ENCODE measurements around the gene JCAD.
"Not testable (repeated sequence)": the region's sequence is repeated elsewhere in the genome, so short reads cannot be mapped to it uniquely, and the experiment has no call there.

Gene JCAD

DNA sequence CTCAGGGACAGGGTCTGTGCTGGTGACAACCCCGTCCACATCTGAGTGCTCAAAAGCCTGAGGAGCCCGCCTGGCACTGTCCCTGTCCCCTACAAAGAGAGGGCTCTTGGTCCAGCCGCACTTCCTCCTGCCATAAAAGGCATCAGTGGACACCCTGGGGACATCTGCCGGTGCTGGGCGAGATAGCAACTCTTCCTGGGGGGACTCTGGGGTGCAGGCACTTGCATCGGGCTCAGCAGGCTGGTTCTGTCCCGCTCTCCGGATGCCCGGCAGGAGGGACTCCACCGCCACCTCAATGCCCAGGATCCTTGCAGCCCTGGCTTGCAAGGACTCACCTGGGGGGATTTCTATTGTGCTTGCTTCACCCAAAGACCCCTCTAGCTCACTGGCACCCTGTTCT lies 32.8 kb downstream of the JCAD start:
- 97% methylated on average over 10 of the region's 10 CpGs for WGBS
- Histone ChIP-seq H2BK15ac (ENCODE audit: low read depth, poor library complexity, severe bottlenecking) (no peak overlapping the region), H3K18ac (ENCODE audit: low read depth in 1 of 2, low read length in 2 of 2) (no peak overlapping the region), H2BK5ac (ENCODE audit: low read depth, low read length, poor library complexity, severe bottlenecking) (no peak overlapping the region), H3K4me3 (ENCODE audit: insufficient read depth in 1 of 2, low read depth in 1 of 2, low read length in 2 of 2) (no peak overlapping the region), H3K27ac (ENCODE audit: low read length, poor library complexity, severe bottlenecking) (no peak overlapping the region), H2BK120ac (ENCODE audit: low read depth, low read length) (no peak overlapping the region), H3K27me3 (ENCODE audit: control insufficient read depth in 1 of 2, insufficient read depth in 1 of 2, low read length in 2 of 2) (no peaks in the 10 kb centered on the region), H3K36me3 (ENCODE audit: control insufficient read depth in 1 of 2, insufficient read depth in 2 of 2, low read depth in 1 of 2, low read length in 2 of 2) (peaks cover 59 to 63% of the 10 kb centered on the region in 2 experiments), H3K9me3 (ENCODE audit: control insufficient read depth, low read length) (no peaks in the 10 kb centered on the region), H3K4ac (ENCODE audit: low read depth in 1 of 2, low read length in 2 of 2) (no peak overlapping the region), H3K9ac (ENCODE audit: low read length) (no peak overlapping the region), H2AFZ (ENCODE audit: low read depth, low read length) (no peak overlapping the region), H3K23ac (ENCODE audit: low read length in 2 of 2) (no peak overlapping the region), H4K91ac (ENCODE audit: low read length) (no peak overlapping the region), H3K4me1 (ENCODE audit: control insufficient read depth, insufficient read depth, low read depth, low read length) (peaks cover 6% of the 10 kb centered on the region), H2BK12ac (ENCODE audit: low read length in 2 of 2) (no peak overlapping the region), H2AK5ac (ENCODE audit: low read length, severe bottlenecking) (no peak overlapping the region), H3K4me2 (ENCODE audit: low read length, poor library complexity, severe bottlenecking) (no peak overlapping the region), H3K79me1 (replicated peaks; ENCODE audit: low read length, poor library complexity, severe bottlenecking) (peaks cover 66% of the 10 kb centered on the region), H3K14ac (ENCODE audit: low read length in 2 of 2) (no peak overlapping the region), H4K8ac (ENCODE audit: low read length) (no peak overlapping the region)
- no peak for DNase-seq

DNA sequence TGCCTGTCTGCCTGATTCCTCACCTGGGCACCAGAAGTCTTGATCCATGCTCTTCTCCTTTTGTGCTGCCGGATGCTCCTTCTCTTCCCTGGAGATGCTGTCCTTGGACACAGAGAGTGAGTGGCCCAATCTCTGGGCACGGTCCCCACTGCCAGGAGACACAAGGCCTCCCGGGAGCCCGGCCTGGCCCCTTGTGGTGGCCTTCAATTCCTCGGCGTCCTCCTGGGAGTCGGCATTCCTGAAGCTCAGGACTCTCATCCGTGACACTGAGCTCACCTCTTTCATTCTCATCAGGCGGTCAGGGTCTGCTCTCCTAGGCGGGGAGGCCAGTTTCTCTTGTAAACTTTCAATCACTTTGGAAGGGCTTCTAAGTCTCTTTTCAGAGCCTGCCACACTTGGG lies 33.3 kb downstream of the JCAD start:
- 96% methylated on average over 10 of the region's 10 CpGs for WGBS
- DNase-seq, result no peak

DNA sequence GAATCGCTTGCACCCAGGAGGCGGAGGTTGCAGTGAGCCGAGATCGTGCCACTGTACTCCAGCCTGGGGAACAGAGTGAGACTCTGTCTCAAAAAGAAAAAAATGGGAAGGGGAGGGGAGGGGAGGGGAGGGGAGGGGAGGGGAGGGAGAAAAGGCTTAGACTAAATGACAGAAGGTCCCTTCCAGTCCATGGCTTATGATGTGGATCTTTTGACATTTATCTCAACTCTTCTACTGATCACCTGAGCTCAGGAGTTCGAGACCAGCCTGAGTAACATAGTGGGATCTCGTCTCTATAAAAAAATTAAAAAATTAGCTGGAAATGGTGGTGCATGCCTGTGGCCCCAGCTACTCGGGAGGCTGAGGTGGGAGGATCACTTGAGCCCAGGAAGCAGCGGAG lies 34.0 kb downstream of the JCAD start:
- not testable (repeated sequence) for H3K27me3 ChIP-seq (ENCODE audit: control insufficient read depth in 1 of 2, insufficient read depth in 1 of 2, low read length in 2 of 2); H3K9me3 ChIP-seq (ENCODE audit: control insufficient read depth, low read length); H4K8ac ChIP-seq (ENCODE audit: low read length); H2BK12ac ChIP-seq (ENCODE audit: low read length in 2 of 2); H3K9ac ChIP-seq (ENCODE audit: low read length); H2BK15ac ChIP-seq (ENCODE audit: low read depth, poor library complexity, severe bottlenecking); H3K4me1 ChIP-seq (ENCODE audit: control insufficient read depth, insufficient read depth, low read depth, low read length); H2AK5ac ChIP-seq (ENCODE audit: low read length, severe bottlenecking); H4K91ac ChIP-seq (ENCODE audit: low read length); H3K14ac ChIP-seq (ENCODE audit: low read length in 2 of 2); H3K4me2 ChIP-seq (ENCODE audit: low read length, poor library complexity, severe bottlenecking); H2BK120ac ChIP-seq (ENCODE audit: low read depth, low read length); H2AFZ ChIP-seq (ENCODE audit: low read depth, low read length); H3K4me3 ChIP-seq (ENCODE audit: insufficient read depth in 1 of 2, low read depth in 1 of 2, low read length in 2 of 2); H3K27ac ChIP-seq (ENCODE audit: low read length, poor library complexity, severe bottlenecking); H3K23ac ChIP-seq (ENCODE audit: low read length in 2 of 2); H3K18ac ChIP-seq (ENCODE audit: low read depth in 1 of 2, low read length in 2 of 2); H2BK5ac ChIP-seq (ENCODE audit: low read depth, low read length, poor library complexity, severe bottlenecking); DNase-seq; H3K4ac ChIP-seq (ENCODE audit: low read depth in 1 of 2, low read length in 2 of 2)
- Histone ChIP-seq H3K36me3 (ENCODE audit: control insufficient read depth in 1 of 2, insufficient read depth in 2 of 2, low read depth in 1 of 2, low read length in 2 of 2) (peaks cover 64 to 65% of the 10 kb centered on the region in 2 experiments), H3K79me1 (replicated peaks; ENCODE audit: low read length, poor library complexity, severe bottlenecking) (peaks cover 72% of the 10 kb centered on the region)
- 98% methylated on average over 5 of the region's 8 CpGs for WGBS

More for the DNA sequence above, 33.3 kb downstream of the JCAD start:
- H2BK120ac ChIP-seq (ENCODE audit: low read depth, low read length), result no peak overlapping the region
- no peak overlapping the region for H3K4me3 ChIP-seq (ENCODE audit: insufficient read depth in 1 of 2, low read depth in 1 of 2, low read length in 2 of 2)
- H2BK5ac ChIP-seq (ENCODE audit: low read depth, low read length, poor library complexity, severe bottlenecking), result no peak overlapping the region
- peaks cover 6% of the 10 kb centered on the region for H3K4me1 ChIP-seq (ENCODE audit: control insufficient read depth, insufficient read depth, low read depth, low read length)
- H4K91ac ChIP-seq (ENCODE audit: low read length), result no peak overlapping the region
- H3K4me2 ChIP-seq (ENCODE audit: low read length, poor library complexity, severe bottlenecking), result no peak overlapping the region
- peaks cover 69% of the 10 kb centered on the region for H3K79me1 ChIP-seq (replicated peaks; ENCODE audit: low read length, poor library complexity, severe bottlenecking)
- no peak overlapping the region for H3K27ac ChIP-seq (ENCODE audit: low read length, poor library complexity, severe bottlenecking)
- H3K4ac ChIP-seq (ENCODE audit: low read depth in 1 of 2, low read length in 2 of 2), result no peak overlapping the region
- peaks cover 61 to 64% of the 10 kb centered on the region in 2 experiments for H3K36me3 ChIP-seq (ENCODE audit: control insufficient read depth in 1 of 2, insufficient read depth in 2 of 2, low read depth in 1 of 2, low read length in 2 of 2)
- no peak overlapping the region for H2AFZ ChIP-seq (ENCODE audit: low read depth, low read length)
- no peak overlapping the region for H3K18ac ChIP-seq (ENCODE audit: low read depth in 1 of 2, low read length in 2 of 2)
- no peak overlapping the region for H2BK15ac ChIP-seq (ENCODE audit: low read depth, poor library complexity, severe bottlenecking)
- no peak overlapping the region for H3K23ac ChIP-seq (ENCODE audit: low read length in 2 of 2)
- no peak overlapping the region for H2AK5ac ChIP-seq (ENCODE audit: low read length, severe bottlenecking)
- H3K27me3 ChIP-seq (ENCODE audit: control insufficient read depth in 1 of 2, insufficient read depth in 1 of 2, low read length in 2 of 2), result no peaks in the 10 kb centered on the region
- H4K8ac ChIP-seq (ENCODE audit: low read length), result no peak overlapping the region
- no peaks in the 10 kb centered on the region for H3K9me3 ChIP-seq (ENCODE audit: control insufficient read depth, low read length)
- H2BK12ac ChIP-seq (ENCODE audit: low read length in 2 of 2), result no peak overlapping the region
- no peak overlapping the region for H3K9ac ChIP-seq (ENCODE audit: low read length)
- no peak overlapping the region for H3K14ac ChIP-seq (ENCODE audit: low read length in 2 of 2)

DNA sequence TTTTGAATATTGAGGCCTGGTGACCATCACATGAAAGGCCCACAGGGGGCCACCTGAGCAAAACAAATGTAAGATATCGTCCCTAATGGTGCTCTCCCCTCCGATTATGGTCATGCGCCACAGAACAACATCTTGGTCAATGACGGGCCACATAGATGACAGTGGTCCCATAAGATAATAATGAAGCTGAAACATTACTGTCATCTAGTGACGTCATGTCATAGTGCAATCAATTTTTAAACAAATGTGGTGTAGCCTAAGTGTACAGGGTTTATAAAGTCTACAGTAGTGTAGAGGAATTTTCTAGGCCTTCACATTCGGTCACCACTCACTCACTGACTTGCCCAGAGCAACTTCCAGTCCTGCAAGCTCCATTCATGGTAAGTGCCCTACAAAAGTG lies 36.8 kb downstream of the JCAD start:
- Histone ChIP-seq H3K27me3 (ENCODE audit: control insufficient read depth in 1 of 2, insufficient read depth in 1 of 2, low read length in 2 of 2) (no peaks in the 10 kb centered on the region), H3K79me1 (replicated peaks; ENCODE audit: low read length, poor library complexity, severe bottlenecking) (peaks cover 54% of the 10 kb centered on the region), H4K91ac (ENCODE audit: low read length) (no peak overlapping the region), H3K4ac (ENCODE audit: low read depth in 1 of 2, low read length in 2 of 2) (no peak overlapping the region), H3K36me3 (ENCODE audit: control insufficient read depth in 1 of 2, insufficient read depth in 2 of 2, low read depth in 1 of 2, low read length in 2 of 2) (peaks cover 41 to 48% of the 10 kb centered on the region in 2 experiments), H3K23ac (ENCODE audit: low read length in 2 of 2) (no peak overlapping the region), H3K14ac (ENCODE audit: low read length in 2 of 2) (no peak overlapping the region), H2BK5ac (ENCODE audit: low read depth, low read length, poor library complexity, severe bottlenecking) (no peak overlapping the region), H2BK12ac (ENCODE audit: low read length in 2 of 2) (no peak overlapping the region), H2BK15ac (ENCODE audit: low read depth, poor library complexity, severe bottlenecking) (no peak overlapping the region), H3K18ac (ENCODE audit: low read depth in 1 of 2, low read length in 2 of 2) (no peak overlapping the region), H4K8ac (ENCODE audit: low read length) (no peak overlapping the region), H3K4me1 (ENCODE audit: control insufficient read depth, insufficient read depth, low read depth, low read length) (peaks cover 3% of the 10 kb centered on the region), H3K9ac (ENCODE audit: low read length) (no peak overlapping the region), H3K4me3 (ENCODE audit: insufficient read depth in 1 of 2, low read depth in 1 of 2, low read length in 2 of 2) (no peak overlapping the region), H3K4me2 (ENCODE audit: low read length, poor library complexity, severe bottlenecking) (no peak overlapping the region), H3K9me3 (ENCODE audit: control insufficient read depth, low read length) (no peaks in the 10 kb centered on the region), H2AK5ac (ENCODE audit: low read length, severe bottlenecking) (no peak overlapping the region), H2BK120ac (ENCODE audit: low read depth, low read length) (no peak overlapping the region), H2AFZ (ENCODE audit: low read depth, low read length) (no peak overlapping the region), H3K27ac (ENCODE audit: low read length, poor library complexity, severe bottlenecking) (no peak overlapping the region)
- no peak for DNase-seq
- WGBS, result over 99% methylated on average over 5 of the region's 6 CpGs
